HCT116 (cell line): ENCODE measurements around the gene SELPLG. TPM values are rescaled to one million over a fixed set of nuclear protein-coding genes. Genes with fewer than 3 reads are reported as not detected.

Experiments
- ATAC-seq: fragments of 200-7000 bp; cut with Tn5 transposase; 2 replicates; pipeline ENCODE4 v1.9.1; 2020; ENCODE audit warnings: mild to moderate bottlenecking, moderate library complexity
- BruUV-seq: library from RNA; stranded (reverse); fragments of 400-500 nt; replicated peaks from 2 replicates; lab custom pipeline; 2021; lab: Mats Ljungman, UMichigan
- CTCF ChIA-PET: fragments of 300-600 bp; sonication (Branson Sonifier 250); formaldehyde crosslinking; loops from one replicate; lab custom pipeline; 2021; ENCODE audit warnings: antibody characterized with exemption; lab: Charles Lee
- POLR2A ChIA-PET: fragments of 300-600, 350-600 bp; sonication (Branson Sonifier 250); formaldehyde crosslinking; loops from one replicate; lab custom pipeline; 2021; ENCODE audit warnings: antibody characterized with exemption; lab: Charles Lee
- RAD21 ChIA-PET, 2 experiments: fragments of 300-600 bp; sonication (Branson Sonifier 250); formaldehyde crosslinking; loops; one replicate each; lab custom pipeline; 2023; ENCODE audit warnings: low total read pairs in 2 of 2; ENCODE audit not compliant: uncharacterized antibody in 2 of 2, unreplicated experiment in 2 of 2, low non-redundant PET in 1 of 2; lab: Charles Lee
- DNase-seq: peaks from one replicate; pipeline ENCODE4 v3.0.0-alpha.2; 2010; ENCODE audit warnings: low read depth, low spot score
- H2AFZ ChIP-seq: fragments of 200-600 bp; shearing (Covaris generic), sonication (generic); 2 replicates; pipeline ENCODE4 v1.6.1; 2017; ENCODE audit warnings: low read depth, mixed run types, mixed read lengths, antibody characterized with exemption, low read length; ENCODE audit not compliant: poor library complexity, severe bottlenecking
- H3K27ac ChIP-seq: 2 replicates; pipeline ENCODE4 v1.5.1; 2012; ENCODE audit warnings: low read depth, low read length
- H3K27me3 ChIP-seq: fragments of 200-600 bp; sonication (generic); 2 replicates; pipeline ENCODE4 v1.6.1; 2016; ENCODE audit warnings: mixed run types, low read length, mixed read lengths; ENCODE audit not compliant: insufficient read depth
- H3K36me3 ChIP-seq, 2 experiments: fragments of 200-500 bp in 1 of 2; fragments of 200-600 bp in 1 of 2; sonication (Bioruptor generic) in 1 of 2; sonication (generic) in 1 of 2; 2 replicates each; pipeline versions ENCODE4 v1.5.1 to v1.6.1; 2014 to 2016; ENCODE audit warnings: low read length in 2 of 2, inconsistent platforms in 1 of 2, mixed read lengths in 1 of 2, mixed run types in 1 of 2; ENCODE audit not compliant: insufficient read depth in 2 of 2, control insufficient read depth in 1 of 2
- H3K4me1 ChIP-seq, 2 experiments: fragments of 200-600 bp in 1 of 2; sonication (generic) in 1 of 2; 2 replicates each; pipeline versions ENCODE4 v1.5.1 to v1.6.1; 2012 to 2017; ENCODE audit warnings: low read length in 2 of 2, inconsistent platforms in 1 of 2, mild to moderate bottlenecking in 1 of 2, mixed read lengths in 1 of 2, mixed run types in 1 of 2, moderate library complexity in 1 of 2; ENCODE audit not compliant: insufficient read depth in 2 of 2, control insufficient read depth in 1 of 2
- H3K4me2 ChIP-seq: fragments of 200-600 bp; sonication (generic); 2 replicates; pipeline ENCODE4 v1.6.1; 2017; ENCODE audit warnings: mixed run types, low read length, mixed read lengths
- H3K4me3 ChIP-seq, 2 experiments: fragments of 200-600 bp in 1 of 2; sonication (generic) in 1 of 2; replicated peaks in 1 of 2; 2 replicates each; pipeline ENCODE4 v1.5.1; 2011 to 2016; ENCODE audit warnings: low read length in 2 of 2, control low read depth in 1 of 2, low read depth in 1 of 2, mild to moderate bottlenecking in 1 of 2, mixed read lengths in 1 of 2, mixed run types in 1 of 2
- H3K79me2 ChIP-seq: fragments of 200-600 bp; sonication (generic); 2 replicates; pipeline ENCODE4 v1.6.1; 2017; ENCODE audit warnings: mild to moderate bottlenecking, mixed run types, low read length, moderate library complexity, mixed read lengths; ENCODE audit not compliant: insufficient read depth
- H3K9ac ChIP-seq: fragments of 200-600 bp; sonication (generic); 2 replicates; pipeline ENCODE4 v1.6.1; 2016; ENCODE audit warnings: low read length, mixed read lengths
- H3K9me2 ChIP-seq: fragments of 200-600 bp; sonication (generic), shearing (Covaris generic); 2 replicates; pipeline ENCODE4 v1.6.1; 2017; ENCODE audit warnings: mixed run types, mild to moderate bottlenecking, moderate library complexity; ENCODE audit not compliant: insufficient read depth
- H3K9me3 ChIP-seq, 2 experiments: fragments of 200-500 bp in 1 of 2; fragments of 200-600 bp in 1 of 2; sonication (Bioruptor generic) in 1 of 2; sonication (generic) in 1 of 2; 2 replicates each; pipeline ENCODE4 v1.6.1; 2014 to 2017; ENCODE audit warnings: low read length in 2 of 2, mixed read lengths in 2 of 2, inconsistent platforms in 1 of 2, low read depth in 1 of 2, mild to moderate bottlenecking in 1 of 2, mixed run types in 1 of 2, moderate library complexity in 1 of 2; ENCODE audit not compliant: control insufficient read depth in 1 of 2, insufficient read depth in 1 of 2
- H4K20me1 ChIP-seq: fragments of 200-600 bp; sonication (generic), shearing (Covaris generic); 2 replicates; pipeline ENCODE4 v1.6.1; 2017; ENCODE audit warnings: mixed run types, mild to moderate bottlenecking, moderate library complexity; ENCODE audit not compliant: insufficient read depth
- CBX3 ChIP-seq: IDR thresholded peaks from 2 replicates; pipeline ENCODE4 v1.6.1; 2012; ENCODE audit warnings: low read depth
- EGR1 ChIP-seq: IDR thresholded peaks from 2 replicates; pipeline ENCODE4 v1.6.1; 2012; ENCODE audit warnings: low read depth
- ELF1 ChIP-seq: IDR thresholded peaks from 2 replicates; pipeline ENCODE4 v1.6.1; 2012; ENCODE audit warnings: low read depth, borderline replicate concordance
- EZH2 ChIP-seq: fragments of 200-600 bp; sonication (generic); IDR thresholded peaks from 2 replicates; pipeline ENCODE4 v1.6.1; 2017; ENCODE audit warnings: antibody characterized with exemption, mixed run types
- EZH2phosphoT487 ChIP-seq: fragments of 200-600 bp; IDR thresholded peaks from 2 replicates; pipeline ENCODE4 v1.6.1; 2018; ENCODE audit warnings: antibody characterized with exemption, borderline replicate concordance
- FOSL1 ChIP-seq: IDR thresholded peaks from 2 replicates; pipeline ENCODE4 v1.6.1; 2012; ENCODE audit warnings: low read depth
- POLR2A ChIP-seq: IDR thresholded peaks from 2 replicates; pipeline ENCODE4 v1.7.0; 2011; ENCODE audit warnings: borderline replicate concordance; ENCODE audit not compliant: insufficient read depth, insufficient read length; ENCODE audit errors: extremely low read depth
- POLR2AphosphoS5 ChIP-seq: IDR thresholded peaks from 2 replicates; pipeline ENCODE4 v1.6.1; 2011; ENCODE audit warnings: mild to moderate bottlenecking, low read depth, low read length, moderate library complexity
- RAD21 ChIP-seq: IDR thresholded peaks from 2 replicates; pipeline ENCODE4 v1.6.1; 2012; ENCODE audit warnings: low read depth, mild to moderate bottlenecking
- REST ChIP-seq: IDR thresholded peaks from 2 replicates; pipeline ENCODE4 v1.6.1; 2012; ENCODE audit warnings: low read depth
- SIN3A ChIP-seq: IDR thresholded peaks from 2 replicates; pipeline ENCODE4 v1.6.1; 2012; ENCODE audit warnings: low read depth
- SP1 ChIP-seq: IDR thresholded peaks from 2 replicates; pipeline ENCODE4 v1.6.1; 2012; ENCODE audit warnings: low read depth
- SRF ChIP-seq: IDR thresholded peaks from 2 replicates; pipeline ENCODE4 v1.6.1; 2012; ENCODE audit warnings: low read depth
- YY1 ChIP-seq: IDR thresholded peaks from 2 replicates; pipeline ENCODE4 v1.6.1; 2011; ENCODE audit warnings: low read length, low read depth, moderate library complexity, mild to moderate bottlenecking; ENCODE audit not compliant: insufficient replicate concordance; ENCODE audit errors: extremely low read depth
- ZBTB33 ChIP-seq: IDR thresholded peaks from 2 replicates; pipeline ENCODE4 v1.6.1; 2011; ENCODE audit warnings: mild to moderate bottlenecking, low read length, moderate library complexity; ENCODE audit not compliant: insufficient replicate concordance; ENCODE audit errors: extremely low read depth
- ZFX ChIP-seq: fragments of 450-650 bp; IDR thresholded peaks from 2 replicates; pipeline ENCODE4 v1.6.1; 2017
- ZNF274 ChIP-seq: fragments of 200-500 bp; sonication (Bioruptor generic); IDR thresholded peaks from 2 replicates; pipeline ENCODE4 v1.6.1; 2014; ENCODE audit warnings: mild to moderate bottlenecking, low read depth, low read length, inconsistent platforms
- intact Hi-C: fragments of 100-400 bp; cut with micrococcal nuclease; formaldehyde crosslinking; loops from 2 replicates; pipeline ENCODE4 v1.10.0; 2022
- total RNA-seq: library from RNA; stranded (reverse); gene quantifications from one replicate; pipeline ENCODE4 v1.2.1, GENCODE V29; 2021; ENCODE audit not compliant: unreplicated experiment

Gene SELPLG
- total RNA-seq, 1 experiment from 2014 or later, result 1.2 TPM

GRCh38 chr12:108606492-108606891, 27.2 kb downstream of the SELPLG start:
- POLR2A ChIA-PET, result no interaction called here
- no peak overlapping the region for H3K4me2 ChIP-seq
- RAD21 ChIA-PET, result interaction anchor here in 1 of 2 experiments (0.7 kb wide), 1 partner anchor 21 kb away, joined by 3 read pairs; no protein-coding TSS in a partner anchor
- H3K27me3 ChIP-seq, result no peaks in the 10 kb centered on the region
- TF ChIP-seq EGR1 (no peak), EZH2 (no peak), SRF (no peak), SIN3A (no peak), POLR2A (no peak), CBX3 (no peak), ZFX (no peak), ELF1 (no peak), POLR2AphosphoS5 (no peak), YY1 (no peak), SP1 (no peak), FOSL1 (no peak), ZNF274 (no peak), EZH2phosphoT487 (no peak), RAD21 (no peak), ZBTB33 (no peak), REST (no peak)
- no peaks in the 10 kb centered on the region for H3K9me2 ChIP-seq
- DNase-seq (no peak), ATAC-seq (no peak)
- no peak overlapping the region for H2AFZ ChIP-seq
- no peaks in the 10 kb centered on the region for H3K36me3 ChIP-seq
- H3K79me2 ChIP-seq, result no peaks in the 10 kb centered on the region
- peaks cover under 1 to 7% of the 10 kb centered on the region in 2 experiments; a peak in 3 of 4 replicates for H3K4me1 ChIP-seq
- no peaks in the 10 kb centered on the region for H3K9me3 ChIP-seq
- no peak overlapping the region for H3K4me3 ChIP-seq
- no TSS peak for BruUV-seq
- intact Hi-C loops, result no loop called here
- H4K20me1 ChIP-seq, result no peaks in the 10 kb centered on the region
- no peak overlapping the region for H3K9ac ChIP-seq
- no peak overlapping the region for H3K27ac ChIP-seq
- CTCF ChIA-PET, result no interaction called here
